Activated CD8-positive, alpha-beta T cell treated with anti-CD3 and anti-CD28 coated beads, Interleukin-2, amount 10 ng/mL, durations not matched to agents 7 days and 5 days (primary cell): Measurements from ENCODE around the gene KAT8. TPM values are rescaled to one million over a fixed set of nuclear protein-coding genes. Genes with fewer than 3 reads are reported as not detected.

Experiments
- ATAC-seq: fragments of 150-1000 bp; cut with Tn5 transposase; one replicate; pipeline ENCODE4 v1.10.0; 2021; ENCODE audit warnings: moderate library complexity
- CTCF ChIA-PET: fragments of 350-600 bp; sonication (Branson Sonifier 250); formaldehyde crosslinking; loops from one replicate; lab custom pipeline; 2021; ENCODE audit warnings: antibody characterized with exemption; lab: Charles Lee
- POLR2A ChIA-PET: fragments of 350-600 bp; sonication (Branson Sonifier 250); formaldehyde crosslinking; loops from one replicate; lab custom pipeline; 2021; ENCODE audit warnings: antibody characterized with exemption; lab: Charles Lee
- DNase-seq: peaks from one replicate; pipeline ENCODE4 v3.0.0-alpha.2; 2020
- H3K27ac Mint-ChIP-seq: one replicate; pipeline ENCODE4 v1.8.0; 2021; ENCODE audit warnings: mild to moderate bottlenecking, mixed read lengths
- H3K27me3 Mint-ChIP-seq: one replicate; pipeline ENCODE4 v1.8.0; 2021; ENCODE audit warnings: low read depth, mixed read lengths
- H3K36me3 Mint-ChIP-seq: one replicate; pipeline ENCODE4 v1.8.0; 2021; ENCODE audit warnings: low read depth, mixed read lengths
- H3K4me1 Mint-ChIP-seq: one replicate; pipeline ENCODE4 v1.8.0; 2021; ENCODE audit warnings: low read depth, mixed read lengths
- H3K4me3 Mint-ChIP-seq: one replicate; pipeline ENCODE4 v1.8.0; 2021; ENCODE audit warnings: mild to moderate bottlenecking, mixed read lengths
- H3K9me3 Mint-ChIP-seq: one replicate; pipeline ENCODE4 v1.8.0; 2022; ENCODE audit warnings: mixed read lengths; ENCODE audit not compliant: insufficient read depth
- total RNA-seq, 2 experiments: library from RNA; stranded (reverse); gene quantifications; one replicate each; pipeline ENCODE4 v1.2.3, GENCODE V29; 2021

KAT8 gene
- total RNA-seq, 2 experiments from 2014 or later: 58.6 to 63.8 TPM

DNA sequence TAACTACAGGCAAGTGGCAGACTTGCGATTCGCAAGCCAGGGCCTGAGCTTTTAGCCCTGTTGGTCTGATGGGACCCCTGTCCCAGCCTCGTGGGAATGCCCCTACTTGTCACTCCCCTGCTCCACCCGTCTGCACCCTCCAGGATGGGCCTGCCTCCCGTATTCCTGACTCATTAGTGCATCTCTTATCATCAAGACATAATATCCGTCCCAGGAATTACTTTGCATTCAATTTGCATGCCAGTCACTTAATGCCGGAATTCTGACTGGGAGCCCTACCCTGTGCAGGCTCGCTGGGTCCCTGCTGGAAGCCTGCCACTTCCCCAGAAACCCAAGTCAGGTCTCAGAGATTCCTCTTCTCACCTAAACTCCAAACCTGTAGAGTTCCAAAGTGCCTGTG is 32.1 kb upstream of the KAT8 start:
- ChIA-PET CTCF (no interaction called here), POLR2A (interaction anchor here (1.0 to 1.1 kb wide), 2 partner anchors 10 to 374 kb away, joined by 4 to 6 read pairs; partner anchors contain the start of gene ARMC5)
- H3K4me3 Mint-ChIP-seq: no peak overlapping the region
- H3K9me3 Mint-ChIP-seq: no peaks in the 10 kb centered on the region
- no peak for ATAC-seq
- peaks cover 22% of the 10 kb centered on the region for H3K36me3 Mint-ChIP-seq
- H3K27me3 Mint-ChIP-seq: no peaks in the 10 kb centered on the region
- peak overlapping the region; percentile 16 for H3K27ac Mint-ChIP-seq
- peaks cover 11% of the 10 kb centered on the region for H3K4me1 Mint-ChIP-seq
- DNase-seq: no peak

- Mint-ChIP-seq H3K9me3 (no peaks in the 10 kb centered on the region), H3K36me3 (peaks cover 20% of the 10 kb centered on the region), H3K4me3 (no peak overlapping the region), H3K4me1 (peaks cover 6% of the 10 kb centered on the region), H3K27ac (peak overlapping the region; percentile 43), H3K27me3 (no peaks in the 10 kb centered on the region)
- ChIA-PET CTCF (no interaction called here), POLR2A (no interaction called here)
- ATAC-seq (no peak), DNase-seq (no peak)
Observed at GRCh38 chr16:31085873-31086628, 31.4 kb upstream of the KAT8 start.

- Mint-ChIP-seq H3K27ac (peak overlapping the region; percentile 43), H3K4me1 (peaks cover 6% of the 10 kb centered on the region), H3K27me3 (no peaks in the 10 kb centered on the region), H3K9me3 (no peaks in the 10 kb centered on the region), H3K4me3 (no peak overlapping the region), H3K36me3 (peaks cover 20% of the 10 kb centered on the region)
- no peak for DNase-seq
- POLR2A ChIA-PET: no interaction called here
- CTCF ChIA-PET: no interaction called here
- no peak for ATAC-seq
Observed at GRCh38 chr16:31086629-31086906, 30.9 kb upstream of the KAT8 start.

DNA sequence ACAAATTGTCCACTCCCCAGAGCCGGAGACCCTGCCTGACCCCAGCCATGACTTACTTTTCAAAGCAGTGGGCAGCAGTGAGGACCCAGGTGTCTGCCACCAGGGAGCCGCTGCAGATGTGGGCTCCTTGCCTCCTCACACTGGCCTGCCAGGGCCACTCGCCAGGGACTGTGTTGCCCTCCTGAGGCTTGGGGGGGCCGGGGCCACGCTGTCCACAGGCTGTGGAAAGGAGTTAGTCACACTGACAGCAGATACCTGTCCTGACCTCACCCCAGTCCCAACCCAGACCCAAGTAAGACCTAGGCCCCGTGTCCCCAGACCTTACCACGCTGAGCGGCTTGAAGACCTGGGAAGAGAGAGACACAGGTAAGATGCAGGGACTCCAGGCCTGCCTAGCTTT is 30.0 kb upstream of the KAT8 start:
- DNase-seq (no peak), ATAC-seq (no peak)
- ChIA-PET POLR2A (interaction anchor here (1.1 kb wide), 1 partner anchor 13 kb away, joined by 3 read pairs; the partner anchor contains the start of genes ZNF646 and ZNF668), CTCF (no interaction called here)
- H3K4me1 Mint-ChIP-seq: peaks cover 3% of the 10 kb centered on the region
- H3K36me3 Mint-ChIP-seq: peaks cover 18% of the 10 kb centered on the region
- H3K4me3 Mint-ChIP-seq: no peak overlapping the region
- no peaks in the 10 kb centered on the region for H3K9me3 Mint-ChIP-seq
- no peak overlapping the region for H3K27ac Mint-ChIP-seq
- no peaks in the 10 kb centered on the region for H3K27me3 Mint-ChIP-seq

GRCh38 chr16:31087971-31088370 is 29.5 kb upstream of the KAT8 start:
- ATAC-seq: no peak
- Mint-ChIP-seq H3K27me3 (no peaks in the 10 kb centered on the region), H3K4me3 (no peak overlapping the region), H3K27ac (no peak overlapping the region), H3K9me3 (no peaks in the 10 kb centered on the region), H3K36me3 (peaks cover 22% of the 10 kb centered on the region), H3K4me1 (peaks cover 6% of the 10 kb centered on the region)
- no peak for DNase-seq
- CTCF ChIA-PET: no interaction called here
- POLR2A ChIA-PET: interaction anchor here (1.1 kb wide), 1 partner anchor 14 kb away, joined by 3 read pairs; the partner anchor contains the start of genes ZNF646 and ZNF668

DNA sequence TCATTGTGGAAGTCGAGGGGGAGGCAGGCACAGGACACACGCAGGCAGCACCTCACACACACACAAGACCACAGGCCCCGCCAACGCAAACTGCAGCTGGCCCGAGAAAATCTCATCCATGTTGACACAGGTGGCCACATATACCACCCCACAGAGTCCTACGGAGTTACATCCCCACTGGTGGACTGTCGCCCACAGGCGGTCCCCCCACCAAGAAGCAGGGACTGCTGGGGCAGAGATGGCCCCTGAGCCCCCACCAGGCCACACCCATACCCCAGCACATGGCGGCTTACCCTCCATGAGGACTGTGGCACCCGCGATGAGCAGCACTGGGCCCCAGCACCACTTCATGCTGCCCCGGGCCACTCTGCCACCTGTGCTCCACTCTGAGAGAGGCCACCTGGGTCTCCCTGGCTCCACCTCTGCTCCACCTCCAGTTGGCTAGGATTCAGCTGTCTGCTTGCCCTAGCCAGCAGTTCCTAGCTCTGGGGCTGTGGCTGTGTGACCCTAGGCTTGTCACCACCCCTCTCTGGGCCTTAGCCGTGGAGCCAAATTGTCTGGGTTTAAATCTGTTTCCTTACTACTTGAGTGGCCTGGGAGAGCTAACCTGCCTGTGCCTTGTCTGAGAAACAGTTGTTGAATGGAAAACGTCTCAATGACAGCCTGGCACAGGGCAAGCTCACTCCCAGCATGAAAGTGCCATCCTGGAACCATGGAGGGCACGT is 28.8 kb upstream of the KAT8 start, which contains the start of gene PRSS53:
TSS of gene PRSS53 (minus strand) at position 485 of the 725 bp plus-strand sequence. CDS start at position 351, 134 bp downstream.
- no peaks in the 10 kb centered on the region for H3K9me3 Mint-ChIP-seq

DNA sequence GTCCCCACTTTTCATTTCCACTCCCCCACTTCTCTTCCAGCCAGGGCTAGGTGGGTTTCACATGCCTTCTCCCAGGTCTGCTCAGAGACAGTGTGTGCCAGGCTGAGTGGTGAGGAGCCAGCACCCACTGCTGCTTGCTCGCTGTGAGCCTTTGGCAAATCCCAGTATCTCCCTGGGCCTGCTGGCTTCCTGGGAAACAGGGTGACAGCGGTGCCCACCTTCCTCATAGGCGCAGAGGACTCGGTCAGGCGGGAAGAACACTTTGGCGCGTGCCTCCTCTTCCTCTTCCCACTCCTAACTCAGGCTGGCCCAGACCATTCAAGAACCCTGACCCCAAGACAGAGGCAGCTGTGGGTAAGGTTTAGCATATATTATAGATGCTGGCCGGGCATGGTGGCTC is 28.3 kb upstream of the KAT8 start:
- H3K9me3 Mint-ChIP-seq: no peaks in the 10 kb centered on the region
- ChIA-PET CTCF (no interaction called here), POLR2A (interaction anchor here (0.7 kb wide), 1 partner anchor 28 kb away, joined by 3 read pairs; no protein-coding TSS in a partner anchor)
- no peak overlapping the region for H3K27ac Mint-ChIP-seq
- H3K36me3 Mint-ChIP-seq: peaks cover 21% of the 10 kb centered on the region
- no peak for ATAC-seq
- no peaks in the 10 kb centered on the region for H3K27me3 Mint-ChIP-seq
- no peak overlapping the region for H3K4me3 Mint-ChIP-seq
- no peak for DNase-seq
- peaks cover 15% of the 10 kb centered on the region for H3K4me1 Mint-ChIP-seq

More for the DNA sequence above, 28.8 kb upstream of the KAT8 start, which contains the start of gene PRSS53:
- POLR2A ChIA-PET: no interaction called here
- CTCF ChIA-PET: no interaction called here
- no peak for DNase-seq
- Mint-ChIP-seq H3K4me1 (peaks cover 10% of the 10 kb centered on the region), H3K36me3 (peaks cover 19% of the 10 kb centered on the region), H3K4me3 (no peak within 1 kb of the TSS), H3K27ac (no peak within 1 kb of the TSS), H3K27me3 (no peaks in the 10 kb centered on the region)
- ATAC-seq: no peak

GRCh38 chr16:31090540-31090939 is 26.9 kb upstream of the KAT8 start:
- peaks cover 28% of the 10 kb centered on the region for H3K4me1 Mint-ChIP-seq
- CTCF ChIA-PET: interaction anchor here (2.7 kb wide), 1 partner anchor 52 kb away, joined by 17 read pairs; no protein-coding TSS in a partner anchor
- H3K36me3 Mint-ChIP-seq: peaks cover 22% of the 10 kb centered on the region
- no peaks in the 10 kb centered on the region for H3K9me3 Mint-ChIP-seq
- ATAC-seq (no peak), DNase-seq (no peak)
- H3K4me3 Mint-ChIP-seq: no peak overlapping the region
- H3K27me3 Mint-ChIP-seq: no peaks in the 10 kb centered on the region
- POLR2A ChIA-PET: no interaction called here
- no peak overlapping the region for H3K27ac Mint-ChIP-seq

- ATAC-seq: no peak
Observed at GRCh38 chr16:31092330-31092729, 25.1 kb upstream of the KAT8 start.

GRCh38 chr16:31093132-31093703 is 24.2 kb upstream of the KAT8 start:
- no peaks in the 10 kb centered on the region for H3K9me3 Mint-ChIP-seq
- H3K27ac Mint-ChIP-seq: peak overlapping the region; percentile 49
- H3K27me3 Mint-ChIP-seq: peaks cover under 1% of the 10 kb centered on the region
- peaks cover 18% of the 10 kb centered on the region for H3K36me3 Mint-ChIP-seq
- H3K4me1 Mint-ChIP-seq: peaks cover 34% of the 10 kb centered on the region
- ChIA-PET POLR2A (interaction anchor here (0.5 to 2.5 kb wide), 7 partner anchors 8 to 86 kb away, joined by 3 to 12 read pairs (median 4); partner anchors contain the start of genes FUS, KAT8, STX4 and ZNF646), CTCF (interaction anchor here (1.0 to 3.7 kb wide), 5 partner anchors 19 to 290 kb away, joined by 4 to 17 read pairs (median 6); partner anchors contain the start of genes ZNF646 and ZNF668)
- no peak for ATAC-seq
- peak overlapping the region; percentile 95 for H3K4me3 Mint-ChIP-seq
- DNase-seq: no peak

More at GRCh38 chr16:31092330-31092729, 25.1 kb upstream of the KAT8 start:
- ChIA-PET CTCF (interaction anchor here (1.7 to 2.7 kb wide), 3 partner anchors 50 to 139 kb away, joined by 4 to 17 read pairs (median 4); no protein-coding TSS in a partner anchor), POLR2A (interaction anchor here (1.3 to 2.5 kb wide), 3 partner anchors 9 to 50 kb away, joined by 3 to 12 read pairs (median 5); partner anchors contain the start of genes ZNF646 and ZNF668)
- DNase-seq: no peak
- Mint-ChIP-seq H3K4me1 (peaks cover 34% of the 10 kb centered on the region), H3K36me3 (peaks cover 18% of the 10 kb centered on the region), H3K9me3 (no peaks in the 10 kb centered on the region), H3K27ac (no peak overlapping the region), H3K27me3 (no peaks in the 10 kb centered on the region), H3K4me3 (peak overlapping the region; percentile 31)

- no peak for ATAC-seq
- H3K4me3 Mint-ChIP-seq: peak overlapping the region; percentile 95
- H3K4me1 Mint-ChIP-seq: peaks cover 34% of the 10 kb centered on the region
- ChIA-PET CTCF (interaction anchor here (1.0 to 3.7 kb wide), 4 partner anchors 20 to 289 kb away, joined by 4 to 19 read pairs (median 10); partner anchors contain the start of genes HSD3B7, ZNF646 and ZNF668), POLR2A (interaction anchor here (0.5 to 1.5 kb wide), 7 partner anchors 20 to 137 kb away, joined by 3 to 5 read pairs (median 4); partner anchors contain the start of genes FUS, KAT8, SETD1A and STX4)
- no peaks in the 10 kb centered on the region for H3K9me3 Mint-ChIP-seq
- DNase-seq: no peak
- peaks cover 18% of the 10 kb centered on the region for H3K36me3 Mint-ChIP-seq
- peak overlapping the region; percentile 94 for H3K27ac Mint-ChIP-seq
- H3K27me3 Mint-ChIP-seq: peaks cover 3% of the 10 kb centered on the region
Observed at GRCh38 chr16:31094088-31094423, 23.4 kb upstream of the KAT8 start.
